Measurements from ENCODE around the gene TCF15. TPM values are rescaled to one million over a fixed set of nuclear protein-coding genes. Genes with fewer than 3 reads are reported as not detected.

Gene TCF15
- total and polyA plus RNA-seq, 8 donors = 0.18 to 2.4 (median 1.5) TPM

DNA sequence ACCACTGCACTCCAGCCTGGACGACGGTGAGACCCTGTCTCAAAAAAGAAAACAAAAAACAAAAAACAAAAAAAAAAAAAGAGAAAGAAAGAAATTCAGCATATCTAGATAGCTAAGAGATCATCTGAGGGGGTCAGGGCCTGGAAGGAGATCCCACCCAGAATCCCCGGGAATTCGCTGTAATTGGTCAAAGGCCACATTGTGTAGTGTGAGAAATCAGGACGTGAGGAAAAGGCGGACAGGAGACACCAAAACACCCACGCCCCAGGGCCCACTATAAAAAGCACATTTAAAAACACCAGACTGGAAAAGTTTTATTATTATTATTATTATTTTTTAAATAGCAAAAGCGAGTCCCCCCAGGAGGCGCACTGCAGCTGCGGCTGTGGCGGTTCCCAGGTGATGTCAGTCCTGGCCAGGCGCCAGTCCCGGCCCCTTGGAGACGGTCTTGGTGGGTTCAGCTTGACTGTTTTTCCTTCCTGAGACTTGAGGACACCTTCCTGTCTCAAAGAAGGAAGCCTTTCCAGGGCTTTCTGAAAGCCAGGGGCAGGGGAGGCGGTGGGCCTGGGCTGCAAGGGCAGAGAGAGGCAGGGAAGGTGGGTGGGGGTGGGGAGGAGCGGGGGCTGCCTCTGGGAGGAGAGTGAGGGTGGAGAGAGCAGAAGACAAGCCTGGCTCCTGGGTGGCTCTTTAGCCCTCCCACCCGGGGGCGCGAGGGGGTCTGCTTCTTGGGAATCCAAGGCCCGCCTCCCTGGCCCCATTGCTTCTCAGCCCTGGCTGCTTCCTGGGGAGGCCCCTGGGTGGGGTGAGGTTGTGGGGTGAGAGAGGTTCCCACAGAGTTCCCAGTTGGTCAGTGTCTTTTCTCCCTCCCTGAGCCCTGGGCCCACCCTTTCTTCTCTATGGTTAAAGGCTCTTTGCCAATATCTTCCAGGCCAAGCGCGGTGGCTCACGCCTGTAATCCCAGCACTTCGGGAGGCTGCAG lies 14.5 kb downstream of the TCF15 start:
- no peak for ATAC-seq
- Histone ChIP-seq H3K4me1 (no peaks in the 10 kb centered on the region), H3K9me3 (no peaks in the 10 kb centered on the region), H3K36me3 (no peaks in the 10 kb centered on the region), H3K4me3 (no peak overlapping the region), H3K27ac (no peak overlapping the region), H3K27me3 (no peaks in the 10 kb centered on the region)
- peak in 1 of 4 donors; percentile 45 for DNase-seq
- TF ChIP-seq, protein P1, sequence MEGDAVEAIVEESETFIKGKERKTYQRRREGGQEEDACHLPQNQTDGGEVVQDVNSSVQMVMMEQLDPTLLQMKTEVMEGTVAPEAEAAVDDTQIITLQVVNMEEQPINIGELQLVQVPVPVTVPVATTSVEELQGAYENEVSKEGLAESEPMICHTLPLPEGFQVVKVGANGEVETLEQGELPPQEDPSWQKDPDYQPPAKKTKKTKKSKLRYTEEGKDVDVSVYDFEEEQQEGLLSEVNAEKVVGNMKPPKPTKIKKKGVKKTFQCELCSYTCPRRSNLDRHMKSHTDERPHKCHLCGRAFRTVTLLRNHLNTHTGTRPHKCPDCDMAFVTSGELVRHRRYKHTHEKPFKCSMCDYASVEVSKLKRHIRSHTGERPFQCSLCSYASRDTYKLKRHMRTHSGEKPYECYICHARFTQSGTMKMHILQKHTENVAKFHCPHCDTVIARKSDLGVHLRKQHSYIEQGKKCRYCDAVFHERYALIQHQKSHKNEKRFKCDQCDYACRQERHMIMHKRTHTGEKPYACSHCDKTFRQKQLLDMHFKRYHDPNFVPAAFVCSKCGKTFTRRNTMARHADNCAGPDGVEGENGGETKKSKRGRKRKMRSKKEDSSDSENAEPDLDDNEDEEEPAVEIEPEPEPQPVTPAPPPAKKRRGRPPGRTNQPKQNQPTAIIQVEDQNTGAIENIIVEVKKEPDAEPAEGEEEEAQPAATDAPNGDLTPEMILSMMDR (IDR thresholded peaks at IDR 0.05) = no peak
- intact Hi-C loops (cut with DNase I) = no loop called here

DNA sequence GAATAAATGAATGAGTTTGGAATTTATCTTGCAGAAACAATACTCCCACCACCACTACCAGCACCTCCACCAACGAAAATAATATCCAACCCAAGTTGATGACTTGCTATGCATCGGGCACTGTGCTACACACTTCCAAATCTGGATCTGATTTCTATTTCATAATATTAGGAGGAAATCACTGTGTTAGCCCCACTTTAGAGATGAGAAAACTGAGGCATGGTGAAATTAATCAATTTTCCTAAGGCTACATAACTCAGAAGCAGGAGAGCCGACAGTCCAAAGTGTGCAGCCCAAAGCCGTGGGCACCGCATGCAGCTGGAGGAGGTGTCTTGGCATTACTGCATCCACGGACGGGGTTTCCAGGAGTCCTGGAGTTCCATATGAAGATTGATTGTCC lies 17.6 kb downstream of the TCF15 start:
- DNase-seq (no peak), ATAC-seq (no peak)
- no peak overlapping the region for H3K4me3 ChIP-seq
- intact Hi-C loops (cut with DNase I) = no loop called here
- H3K4me1 ChIP-seq = no peaks in the 10 kb centered on the region
- H3K9me3 ChIP-seq = no peaks in the 10 kb centered on the region
- no peaks in the 10 kb centered on the region for H3K36me3 ChIP-seq
- TF ChIP-seq, protein P1 (IDR thresholded peaks at IDR 0.05) = no peak
- no peak overlapping the region for H3K27ac ChIP-seq
- H3K27me3 ChIP-seq = no peaks in the 10 kb centered on the region

DNA sequence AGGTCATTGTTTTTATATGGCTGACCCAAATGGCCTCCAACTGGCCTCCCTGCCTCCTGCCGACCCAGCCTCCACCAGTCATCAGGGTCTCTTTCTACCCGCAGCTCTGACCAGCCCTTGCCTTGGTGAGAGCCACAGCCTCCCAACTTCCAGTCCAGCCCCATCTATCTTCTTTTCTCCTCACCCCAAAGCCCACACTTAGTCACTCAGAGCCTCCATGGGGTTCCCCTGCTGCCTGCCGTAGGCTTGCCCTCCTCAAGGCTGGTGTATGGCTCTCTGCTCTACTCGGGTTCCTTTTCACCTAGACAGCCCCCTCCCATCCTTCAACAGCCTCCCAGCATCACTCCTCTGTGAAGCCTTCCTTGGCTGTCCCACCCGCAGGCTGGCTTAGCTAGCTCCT lies 18.2 kb downstream of the TCF15 start:
- DNase-seq (no peak), ATAC-seq (no peak)
- H3K9me3 ChIP-seq = no peaks in the 10 kb centered on the region
- no peaks in the 10 kb centered on the region for H3K27me3 ChIP-seq
- no peaks in the 10 kb centered on the region for H3K4me1 ChIP-seq
- H3K36me3 ChIP-seq = no peaks in the 10 kb centered on the region
- no peak overlapping the region for H3K4me3 ChIP-seq
- intact Hi-C loops (cut with DNase I) = no loop called here
- H3K27ac ChIP-seq = no peak overlapping the region
- TF ChIP-seq, protein P1 (IDR thresholded peaks at IDR 0.05) = no peak

DNA sequence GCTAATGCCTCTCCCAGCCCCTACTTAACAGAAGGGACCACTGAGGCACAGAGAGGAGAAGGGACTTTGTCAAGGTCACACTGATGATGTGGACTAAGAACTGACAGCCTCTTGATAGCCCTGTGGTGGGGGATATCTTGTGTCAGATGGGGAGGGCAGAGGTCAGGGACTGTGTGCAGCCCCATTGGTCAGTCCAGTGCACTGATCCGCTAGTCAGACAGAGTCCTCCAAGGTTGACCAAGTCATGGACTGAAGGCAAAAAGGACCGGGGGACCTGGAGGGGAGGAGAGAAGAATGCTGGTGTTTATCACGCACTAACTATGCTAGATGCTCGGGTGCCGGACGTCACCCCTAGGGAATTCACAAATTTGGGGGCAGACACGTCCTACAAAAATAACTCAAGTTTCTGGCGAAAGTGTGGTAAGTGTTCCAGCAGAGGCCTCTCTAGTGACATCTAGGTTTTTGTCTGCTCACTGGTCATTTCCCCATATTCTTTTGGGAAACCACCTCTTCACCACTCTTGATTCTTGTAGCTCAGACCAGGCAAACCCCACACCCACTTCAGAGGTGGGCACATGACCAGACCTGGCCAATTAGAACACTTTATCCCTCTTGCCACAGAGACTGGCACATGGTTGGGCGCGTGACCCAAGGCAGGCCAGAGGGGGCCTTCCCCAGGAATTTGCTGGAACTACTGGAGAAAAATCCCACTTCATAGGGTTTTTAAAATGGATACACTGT lies 21.0 kb downstream of the TCF15 start:
- Histone ChIP-seq H3K9me3 (no peaks in the 10 kb centered on the region), H3K27me3 (peaks cover 0 to 15% of the 10 kb centered on the region in 2 donors), H3K27ac (no peak overlapping the region), H3K4me3 (no peak overlapping the region), H3K4me1 (no peaks in the 10 kb centered on the region), H3K36me3 (no peaks in the 10 kb centered on the region)
- no peak for DNase-seq
- TF ChIP-seq, protein P1 (IDR thresholded peaks at IDR 0.05) = no peak
- ATAC-seq = no peak
- intact Hi-C loops (cut with DNase I) = no loop called here

DNA sequence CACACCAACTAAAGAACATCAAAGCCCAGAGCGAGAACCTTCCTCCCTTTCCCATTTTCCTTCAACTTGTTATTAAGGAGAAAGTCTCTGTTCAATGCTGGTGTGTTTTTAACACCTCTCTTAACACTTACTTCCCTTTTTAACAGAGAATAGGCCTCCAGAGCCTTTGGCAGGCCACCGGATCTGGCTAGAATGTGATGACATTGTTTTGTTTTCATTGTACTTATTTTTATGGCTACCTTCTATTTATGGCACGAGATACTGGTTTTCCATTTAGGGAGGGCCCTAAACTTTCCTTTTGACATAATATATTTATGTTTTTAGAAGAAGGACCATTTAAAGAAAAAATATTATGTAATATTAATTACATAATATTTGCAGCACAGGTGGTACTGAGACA lies 21.6 kb downstream of the TCF15 start:
- intact Hi-C loops (cut with DNase I) = no loop called here
- ATAC-seq (no peak), DNase-seq (no peak)
- H3K27me3 ChIP-seq = peaks cover 0 to 18% of the 10 kb centered on the region in 2 donors
- no peak overlapping the region for H3K4me3 ChIP-seq
- no peaks in the 10 kb centered on the region for H3K4me1 ChIP-seq
- H3K36me3 ChIP-seq = no peaks in the 10 kb centered on the region
- H3K27ac ChIP-seq = no peak overlapping the region
- TF ChIP-seq, protein P1 (IDR thresholded peaks at IDR 0.05) = no peak
- no peaks in the 10 kb centered on the region for H3K9me3 ChIP-seq
